Kidney epithelial cell (primary cell): ENCODE results near the gene WDFY3. TPM values are rescaled to one million over a fixed set of nuclear protein-coding genes. Genes with fewer than 3 reads are reported as not detected.

Experiments
- DNase-seq: peaks from one replicate; pipeline ENCODE4 v3.0.0-alpha.2; 2010; ENCODE audit warnings: low read depth
- H3K27me3 ChIP-seq: 2 replicates; pipeline ENCODE4 v1.6.0; 2011; ENCODE audit warnings: low read length; ENCODE audit not compliant: control insufficient read depth, insufficient read depth
- H3K36me3 ChIP-seq: 2 replicates; pipeline ENCODE4 v1.5.1; 2011; ENCODE audit warnings: low read length; ENCODE audit not compliant: control insufficient read depth, insufficient read depth
- H3K4me3 ChIP-seq: 2 replicates; pipeline ENCODE4 v1.5.1; 2011; ENCODE audit warnings: low read depth, mild to moderate bottlenecking, control low read depth, low read length
- CTCF ChIP-seq: IDR thresholded peaks from 2 replicates; pipeline ENCODE4 v1.5.1; 2011; ENCODE audit warnings: mild to moderate bottlenecking, moderate library complexity, low read length, control low read depth, inconsistent platforms; ENCODE audit not compliant: insufficient read depth, poor library complexity, severe bottlenecking
- total RNA-seq: library from RNA; depleted of rRNA; stranded (reverse); fragments of >200 nt; gene quantifications from 2 replicates; pipeline ENCODE4 v1.2.3, GENCODE V29; 2015

WDFY3 gene
- total RNA-seq, 1 donor from 2014 or later: 54.4 TPM

- DNase-seq: peak; percentile 52
- TF ChIP-seq CTCF: no peak
- no peak overlapping the region for H3K4me3 ChIP-seq
- no peaks in the 10 kb centered on the region for H3K36me3 ChIP-seq
- H3K27me3 ChIP-seq: no peaks in the 10 kb centered on the region
Observed at GRCh38 chr4:84985952-84986351, 19.5 kb upstream of the WDFY3 start.

GRCh38 chr4:84977396-84977795 is 10.9 kb upstream of the WDFY3 start:
- no peaks in the 10 kb centered on the region for H3K27me3 ChIP-seq
- no peak overlapping the region for H3K4me3 ChIP-seq
- no peak for TF ChIP-seq CTCF
- no peak for DNase-seq
- no peaks in the 10 kb centered on the region for H3K36me3 ChIP-seq

- Histone ChIP-seq H3K27me3 (no peaks in the 10 kb centered on the region), H3K36me3 (no peaks in the 10 kb centered on the region), H3K4me3 (no peak overlapping the region)
- TF ChIP-seq CTCF: no peak
- DNase-seq: no peak
Observed at GRCh38 chr4:84973856-84974255, 7.4 kb upstream of the WDFY3 start.

GRCh38 chr4:84971319-84971932 is 4.9 kb upstream of the WDFY3 start:
- no peak for DNase-seq
- TF ChIP-seq CTCF: no peak
- no peaks in the 10 kb centered on the region for H3K27me3 ChIP-seq
- H3K4me3 ChIP-seq: no peak overlapping the region
- H3K36me3 ChIP-seq: no peaks in the 10 kb centered on the region

GRCh38 chr4:84968925-84969324 is 2.4 kb upstream of the WDFY3 start:
- DNase-seq: no peak
- Histone ChIP-seq H3K4me3 (no peak overlapping the region), H3K36me3 (no peaks in the 10 kb centered on the region), H3K27me3 (no peaks in the 10 kb centered on the region)
- no peak for TF ChIP-seq CTCF

- no peak for TF ChIP-seq CTCF
- H3K36me3 ChIP-seq: no peaks in the 10 kb centered on the region
- H3K27me3 ChIP-seq: no peaks in the 10 kb centered on the region
- peak overlapping the region; percentile 93 for H3K4me3 ChIP-seq
- DNase-seq: no peak
Observed at GRCh38 chr4:84967243-84967690, 777 bp upstream of the WDFY3 start.
